Measurements from ENCODE around the gene FICD. TPM values are rescaled to one million over a fixed set of nuclear protein-coding genes. Genes with fewer than 3 reads are reported as not detected.

Gene FICD
- total and polyA plus RNA-seq, 2 of the 13 experiments (the other 11 are each of a cell fraction or from before 2014, with no cell fraction given) = 0.99 to 3.0 TPM

DNA sequence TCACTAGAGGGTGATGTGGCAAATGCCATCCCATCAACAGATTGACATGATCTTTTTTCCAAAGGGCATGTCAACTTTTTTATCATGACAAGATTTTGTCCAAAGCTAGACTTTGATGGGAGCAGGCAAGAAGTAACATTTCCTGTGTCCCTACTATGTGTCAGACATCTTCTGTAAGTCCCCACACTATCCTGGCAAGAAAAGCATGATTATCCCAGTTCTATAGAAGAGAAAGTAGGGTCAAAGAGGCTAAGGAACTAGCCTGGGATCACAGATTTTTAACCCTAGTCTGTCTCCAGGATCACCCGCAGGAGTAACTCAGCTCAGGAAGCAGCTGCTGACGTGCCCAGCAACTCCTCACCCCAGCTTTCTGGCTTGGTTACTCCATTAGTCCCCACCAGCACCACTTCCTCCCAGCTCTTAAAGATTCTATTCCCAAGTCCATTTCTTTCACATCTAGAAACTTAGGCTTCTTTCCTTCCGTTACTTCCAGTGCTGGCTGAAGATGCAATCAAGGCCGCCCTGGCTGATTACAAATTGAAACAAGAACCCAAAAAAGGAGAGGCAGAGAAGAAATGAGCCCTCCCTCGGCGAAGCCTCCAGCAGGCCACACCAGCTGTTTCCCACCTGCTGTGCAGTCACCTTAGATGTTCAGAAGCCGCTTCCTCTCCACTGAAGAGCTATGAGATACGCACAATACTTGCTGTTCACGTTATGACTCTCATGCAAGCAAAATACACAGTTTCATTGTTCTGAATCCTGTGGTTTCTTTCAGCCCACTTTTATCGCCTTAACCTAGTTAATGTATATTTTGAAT is 53.5 kb downstream of the FICD start (continued):
- TF ChIP-seq, protein P1, sequence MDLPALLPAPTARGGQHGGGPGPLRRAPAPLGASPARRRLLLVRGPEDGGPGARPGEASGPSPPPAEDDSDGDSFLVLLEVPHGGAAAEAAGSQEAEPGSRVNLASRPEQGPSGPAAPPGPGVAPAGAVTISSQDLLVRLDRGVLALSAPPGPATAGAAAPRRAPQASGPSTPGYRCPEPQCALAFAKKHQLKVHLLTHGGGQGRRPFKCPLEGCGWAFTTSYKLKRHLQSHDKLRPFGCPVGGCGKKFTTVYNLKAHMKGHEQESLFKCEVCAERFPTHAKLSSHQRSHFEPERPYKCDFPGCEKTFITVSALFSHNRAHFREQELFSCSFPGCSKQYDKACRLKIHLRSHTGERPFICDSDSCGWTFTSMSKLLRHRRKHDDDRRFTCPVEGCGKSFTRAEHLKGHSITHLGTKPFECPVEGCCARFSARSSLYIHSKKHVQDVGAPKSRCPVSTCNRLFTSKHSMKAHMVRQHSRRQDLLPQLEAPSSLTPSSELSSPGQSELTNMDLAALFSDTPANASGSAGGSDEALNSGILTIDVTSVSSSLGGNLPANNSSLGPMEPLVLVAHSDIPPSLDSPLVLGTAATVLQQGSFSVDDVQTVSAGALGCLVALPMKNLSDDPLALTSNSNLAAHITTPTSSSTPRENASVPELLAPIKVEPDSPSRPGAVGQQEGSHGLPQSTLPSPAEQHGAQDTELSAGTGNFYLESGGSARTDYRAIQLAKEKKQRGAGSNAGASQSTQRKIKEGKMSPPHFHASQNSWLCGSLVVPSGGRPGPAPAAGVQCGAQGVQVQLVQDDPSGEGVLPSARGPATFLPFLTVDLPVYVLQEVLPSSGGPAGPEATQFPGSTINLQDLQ (CRISPR knock-in tag; IDR thresholded peaks at IDR 0.05) = no peak
- no peak for TF ChIP-seq ZNF792 (CRISPR knock-in tag; IDR thresholded peaks at IDR 0.05)
- no peak for TF ChIP-seq PLSCR1 (CRISPR knock-in tag; IDR thresholded peaks at IDR 0.05; ENCODE audit: borderline replicate concordance)
- TF ChIP-seq PITX1 (CRISPR knock-in tag; IDR thresholded peaks at IDR 0.05) = no peak
- no peak for TF ChIP-seq DZIP1 (CRISPR knock-in tag; IDR thresholded peaks at IDR 0.05)
- no peak for TF ChIP-seq ZNF619 (CRISPR knock-in tag; IDR thresholded peaks at IDR 0.05)
- no peak for TF ChIP-seq ZNF382 (CRISPR knock-in tag; IDR thresholded peaks at IDR 0.05; ENCODE audit: borderline replicate concordance)
- TF ChIP-seq KDM4B (CRISPR knock-in tag; IDR thresholded peaks at IDR 0.05) = no peak
- TF ChIP-seq ZNF292 (CRISPR knock-in tag; IDR thresholded peaks at IDR 0.05; ENCODE audit: borderline replicate concordance, low read depth) = no peak
- TF ChIP-seq ZNF333 (CRISPR knock-in tag; IDR thresholded peaks at IDR 0.05; ENCODE audit: borderline replicate concordance) = no peak
- no peak for TF ChIP-seq ZNF576 (CRISPR knock-in tag; IDR thresholded peaks at IDR 0.05)
- no peak for TF ChIP-seq CEBPB (IDR thresholded peaks at IDR 0.05; ENCODE audit: borderline replicate concordance, low read depth, low read length)

Other genes starting within 250 kb of the FICD start
- gene CMKLR1, start 176.0 kb upstream of the FICD start, total RNA-seq (2016; rRNA removed; fragmentation: Illumina TruSeq; extraction: Trizol) = not detected in 2 replicates
- not detected in 2 replicates for gene CMKLR1, start 176.0 kb upstream of the FICD start, polyA plus RNA-seq (2011; rRNA removed)
- 60.7 and 69.9 TPM in 2 replicates for gene SART3, start 45.9 kb downstream of the FICD start, total RNA-seq (2016; rRNA removed; fragmentation: Illumina TruSeq; extraction: Trizol)
- 15.3 and 16.1 TPM in 2 replicates for gene SART3, start 45.9 kb downstream of the FICD start, polyA plus RNA-seq (2011; rRNA removed)
- gene ISCU, start 47.3 kb downstream of the FICD start, total RNA-seq (2016; rRNA removed; fragmentation: Illumina TruSeq; extraction: Trizol) = 107 and 131 TPM in 2 replicates
- gene ISCU, start 47.3 kb downstream of the FICD start, polyA plus RNA-seq (2011; rRNA removed) = 85.9 and 94.4 TPM in 2 replicates
- not detected in 2 replicates for gene TMEM119, start 82.8 kb downstream of the FICD start, total RNA-seq (2016; rRNA removed; fragmentation: Illumina TruSeq; extraction: Trizol)
- not detected in 2 replicates for gene TMEM119, start 82.8 kb downstream of the FICD start, polyA plus RNA-seq (2011; rRNA removed)
- not detected in 2 replicates for gene SELPLG, start 118.6 kb downstream of the FICD start, total RNA-seq (2016; rRNA removed; fragmentation: Illumina TruSeq; extraction: Trizol)
- gene SELPLG, start 118.6 kb downstream of the FICD start, polyA plus RNA-seq (2011; rRNA removed) = 0.07 and 0.12 TPM in 2 replicates
- 73.7 and 128 TPM in 2 replicates for gene CORO1C, start 216.2 kb downstream of the FICD start, total RNA-seq (2016; rRNA removed; fragmentation: Illumina TruSeq; extraction: Trizol)
- gene CORO1C, start 216.2 kb downstream of the FICD start, polyA plus RNA-seq (2011; rRNA removed) = 116 and 131 TPM in 2 replicates

All from HepG2 (cell line).